GM12865 (cell line): ENCODE results near the gene CCDC60.
A peak's percentile ranks its signal among the peaks of the same experiment; 100 is the strongest.

Source experiments
- DNase-seq: peaks from one replicate; pipeline ENCODE4 v3.0.0; 2010; ENCODE audit warnings: low read depth
- H3K4me3 ChIP-seq: 2 replicates; pipeline ENCODE4 v1.5.1; 2011; ENCODE audit warnings: mild to moderate bottlenecking, low read depth, low read length, control low read depth
- CTCF ChIP-seq: IDR thresholded peaks from 2 replicates; pipeline ENCODE4 v1.5.1; 2011; ENCODE audit warnings: low read length, control low read depth, low read depth, inconsistent platforms; ENCODE audit not compliant: insufficient read depth; ENCODE audit errors: missing control alignments

CCDC60 gene

DNA sequence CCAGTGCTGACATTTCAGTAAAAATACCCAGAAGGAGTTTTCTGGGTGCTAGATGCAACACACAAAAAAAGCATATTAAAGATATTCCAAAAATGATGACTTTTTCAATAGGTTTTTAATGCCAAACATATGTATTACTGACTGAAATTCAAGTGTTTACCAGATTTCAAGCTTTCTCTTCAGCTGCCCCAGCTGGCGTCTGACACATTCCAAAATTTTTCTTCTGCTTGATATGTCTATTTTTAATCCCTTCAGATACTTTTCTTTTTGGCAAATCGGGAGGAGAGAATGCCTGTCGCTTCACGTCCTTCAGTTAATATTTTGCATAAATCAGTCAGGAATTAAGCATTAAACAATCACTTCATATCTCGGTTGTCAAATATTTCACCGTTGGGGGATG lies 7.1 kb upstream of the CCDC60 start:
- no peak for DNase-seq
- TF ChIP-seq CTCF = no peak
- no peak overlapping the region for H3K4me3 ChIP-seq

- DNase-seq = peak; percentile 50
- no peak overlapping the region for H3K4me3 ChIP-seq
- peak; percentile 55 for TF ChIP-seq CTCF
Measured at GRCh38 chr12:119328111-119328510, 6.4 kb upstream of the CCDC60 start.

GRCh38 chr12:119338593-119339363 lies 4.2 kb downstream of the CCDC60 start:
- TF ChIP-seq CTCF = no peak
- no peak for DNase-seq
- no peak overlapping the region for H3K4me3 ChIP-seq

DNA sequence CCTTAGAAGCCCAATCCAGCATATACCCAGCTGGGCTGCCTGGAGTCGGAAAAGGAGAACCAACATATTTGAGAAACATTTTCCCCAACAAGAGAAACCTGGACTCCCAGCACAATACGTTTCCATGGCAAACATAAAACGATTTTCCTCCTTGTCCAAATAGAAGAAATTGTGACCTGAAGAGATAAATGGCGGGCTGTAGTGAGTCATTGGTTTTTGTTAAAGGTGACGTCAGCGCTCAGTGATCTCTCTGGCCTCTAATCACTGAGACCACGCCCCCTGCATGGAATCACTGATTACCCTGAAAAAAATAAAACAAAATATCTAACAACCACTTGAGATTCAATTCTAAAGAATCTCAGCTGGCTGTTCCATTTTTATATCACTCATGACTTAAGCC lies 6.0 kb downstream of the CCDC60 start:
- DNase-seq = no peak
- H3K4me3 ChIP-seq = no peak overlapping the region
- no peak for TF ChIP-seq CTCF

DNA sequence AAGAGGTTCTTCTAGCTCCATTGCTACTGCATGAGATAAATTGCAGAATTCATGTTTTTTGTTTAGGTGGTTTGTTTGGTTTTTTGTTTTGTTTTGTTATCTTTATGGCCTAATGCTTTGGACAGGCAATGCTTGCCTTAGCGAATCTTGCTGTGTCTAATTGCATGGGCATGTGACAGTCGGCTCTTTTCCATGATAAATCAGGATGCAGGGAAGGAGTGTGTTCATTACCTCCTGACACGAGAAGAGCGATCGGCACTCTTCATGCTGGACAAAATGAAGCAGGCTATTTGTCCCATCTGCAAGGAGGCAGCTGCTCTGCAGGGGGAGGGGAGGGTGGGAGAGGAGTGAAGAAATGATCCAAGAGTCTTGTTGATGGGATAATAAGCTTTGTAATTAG lies 6.5 kb downstream of the CCDC60 start:
- TF ChIP-seq CTCF = no peak

GRCh38 chr12:119341988-119342387 lies 7.5 kb downstream of the CCDC60 start:
- TF ChIP-seq CTCF = no peak
- no peak for DNase-seq

More for the DNA sequence above, 6.5 kb downstream of the CCDC60 start:
- H3K4me3 ChIP-seq = no peak overlapping the region
- DNase-seq = no peak

GRCh38 chr12:119343130-119343529 lies 8.6 kb downstream of the CCDC60 start:
- TF ChIP-seq CTCF = no peak
- no peak for DNase-seq
- no peak overlapping the region for H3K4me3 ChIP-seq

More at GRCh38 chr12:119341988-119342387, 7.5 kb downstream of the CCDC60 start:
- H3K4me3 ChIP-seq = no peak overlapping the region
